GM19395 (cell line): ENCODE measurements around the gene PDE3B.
"Not testable (repeated sequence)": the region's sequence is repeated elsewhere in the genome, so short reads cannot be mapped to it uniquely, and the experiment has no call there.

ENCODE experiments used
- ATAC-seq: cut with Tn5 transposase; IDR thresholded peaks from one replicate; pipeline ENCODE4 v1.9.1; 2021; ENCODE audit warnings: mild to moderate bottlenecking, moderate library complexity; ENCODE audit not compliant: unreplicated experiment

Gene PDE3B

GRCh38 chr11:14875163-14875562 lies 231.6 kb downstream of the PDE3B start:
- no peak for ATAC-seq

- ATAC-seq, result no peak
These were observed 238.1 kb downstream of the PDE3B start for GRCh38 chr11:14881576-14882193.

- ATAC-seq, result peak; percentile 60
These were observed 238.6 kb downstream of the PDE3B start for GRCh38 chr11:14882196-14882595.

GRCh38 chr11:14883683-14884082 lies 240.1 kb downstream of the PDE3B start:
- ATAC-seq, result not testable (repeated sequence)

GRCh38 chr11:14884667-14885273 lies 241.2 kb downstream of the PDE3B start:
- no peak for ATAC-seq

GRCh38 chr11:14886513-14886912 lies 242.9 kb downstream of the PDE3B start:
- ATAC-seq, result no peak

- peak; percentile 58 for ATAC-seq
These were observed 247.8 kb downstream of the PDE3B start for GRCh38 chr11:14891143-14892035.

- ATAC-seq, result peak; percentile 96
These were observed 248.5 kb downstream of the PDE3B start, which contains the start of gene CYP2R1 for GRCh38 chr11:14892036-14892556. Gene CYP2R1 (minus strand): TSS chr11:14892231. CDS start chr11:14892205, 26 bp downstream.

- no peak for ATAC-seq
These were observed 249.0 kb downstream of the PDE3B start for GRCh38 chr11:14892577-14892976.

GRCh38 chr11:14894657-14895598 lies 251.3 kb downstream of the PDE3B start:
- no peak for ATAC-seq

- no peak for ATAC-seq
These were observed 254.8 kb downstream of the PDE3B start for GRCh38 chr11:14898355-14898754.

- ATAC-seq, result no peak
These were observed 255.3 kb downstream of the PDE3B start for GRCh38 chr11:14898906-14899305.

GRCh38 chr11:14902650-14903350 lies 259.2 kb downstream of the PDE3B start:
- ATAC-seq, result no peak

- ATAC-seq, result peak; percentile 53
These were observed 261.1 kb downstream of the PDE3B start for GRCh38 chr11:14904745-14905103.

GRCh38 chr11:14905104-14906033 lies 261.8 kb downstream of the PDE3B start:
- peak; percentile 59 for ATAC-seq

- ATAC-seq, result no peak
These were observed 263.0 kb downstream of the PDE3B start for GRCh38 chr11:14906578-14906977.

GRCh38 chr11:14906993-14907392 lies 263.4 kb downstream of the PDE3B start:
- no peak for ATAC-seq

GRCh38 chr11:14907411-14908213 lies 264.0 kb downstream of the PDE3B start:
- peak; percentile 58 for ATAC-seq
